ENCODE data around the gene SLC9A8.
"Not testable (repeated sequence)": the region's sequence is repeated elsewhere in the genome, so short reads cannot be mapped to it uniquely, and the experiment has no call there.

Gene SLC9A8

GRCh38 chr20:49775229-49775693 is 37.4 kb upstream of the SLC9A8 start:
- TF ChIP-seq CTCF (conservative IDR thresholded peaks at IDR 0.05; ENCODE audit: low read depth, low read length) = no peak
- Histone ChIP-seq H3K9ac (no peak overlapping the region), H3K4me1 (ENCODE audit: low read depth, poor library complexity, severe bottlenecking) (peaks cover 35% of the 10 kb centered on the region), H3K4me2 (no peak overlapping the region), H3K36me3 (ENCODE audit: insufficient read depth) (no peaks in the 10 kb centered on the region), H3K27ac (no peak overlapping the region), H2AFZ (ENCODE audit: low read depth) (no peak overlapping the region), H3K27me3 (ENCODE audit: insufficient read depth, low read depth) (peaks cover 9% of the 10 kb centered on the region), H3K79me2 (ENCODE audit: insufficient read depth, low read depth) (no peaks in the 10 kb centered on the region), H4K20me1 (ENCODE audit: insufficient read depth) (no peaks in the 10 kb centered on the region), H3K4me3 (IDR thresholded peaks at IDR 0.05; ENCODE audit: insufficient read depth, low read depth, low read length) (no peak overlapping the region)

GRCh38 chr20:49779972-49780371 is 32.7 kb upstream of the SLC9A8 start:
- H3K79me2 ChIP-seq (ENCODE audit: insufficient read depth, low read depth) = no peaks in the 10 kb centered on the region
- H3K4me1 ChIP-seq (ENCODE audit: low read depth, poor library complexity, severe bottlenecking) = peaks cover 26% of the 10 kb centered on the region
- H4K20me1 ChIP-seq (ENCODE audit: insufficient read depth) = no peaks in the 10 kb centered on the region
- H3K36me3 ChIP-seq (ENCODE audit: insufficient read depth) = no peaks in the 10 kb centered on the region
- H3K27me3 ChIP-seq (ENCODE audit: insufficient read depth, low read depth) = no peaks in the 10 kb centered on the region
- no peak for TF ChIP-seq CTCF (conservative IDR thresholded peaks at IDR 0.05; ENCODE audit: low read depth, low read length)
- H3K27ac ChIP-seq = no peak overlapping the region
- H3K9ac ChIP-seq = no peak overlapping the region
- no peak overlapping the region for H2AFZ ChIP-seq (ENCODE audit: low read depth)
- H3K4me3 ChIP-seq (IDR thresholded peaks at IDR 0.05; ENCODE audit: insufficient read depth, low read depth, low read length) = no peak overlapping the region
- no peak overlapping the region for H3K4me2 ChIP-seq

- H4K20me1 ChIP-seq (ENCODE audit: insufficient read depth) = no peaks in the 10 kb centered on the region
These were observed 31.0 kb upstream of the SLC9A8 start for GRCh38 chr20:49781676-49782075.

GRCh38 chr20:49782439-49782838 is 30.2 kb upstream of the SLC9A8 start:
- not testable (repeated sequence) for H3K27me3 ChIP-seq (ENCODE audit: insufficient read depth, low read depth); H3K9ac ChIP-seq; H3K27ac ChIP-seq; H3K79me2 ChIP-seq (ENCODE audit: insufficient read depth, low read depth); H2AFZ ChIP-seq (ENCODE audit: low read depth); H3K4me3 ChIP-seq (IDR thresholded peaks at IDR 0.05; ENCODE audit: insufficient read depth, low read depth, low read length); H3K4me2 ChIP-seq; H4K20me1 ChIP-seq (ENCODE audit: insufficient read depth); H3K36me3 ChIP-seq (ENCODE audit: insufficient read depth)
- peaks cover 35% of the 10 kb centered on the region for H3K4me1 ChIP-seq (ENCODE audit: low read depth, poor library complexity, severe bottlenecking)

More at GRCh38 chr20:49781676-49782075, 31.0 kb upstream of the SLC9A8 start:
- Histone ChIP-seq H3K27ac (no peak overlapping the region), H3K4me1 (ENCODE audit: low read depth, poor library complexity, severe bottlenecking) (peaks cover 30% of the 10 kb centered on the region), H3K9ac (no peak overlapping the region), H3K4me3 (IDR thresholded peaks at IDR 0.05; ENCODE audit: insufficient read depth, low read depth, low read length) (no peak overlapping the region), H2AFZ (ENCODE audit: low read depth) (no peak overlapping the region), H3K36me3 (ENCODE audit: insufficient read depth) (no peaks in the 10 kb centered on the region), H3K4me2 (no peak overlapping the region), H3K27me3 (ENCODE audit: insufficient read depth, low read depth) (no peaks in the 10 kb centered on the region), H3K79me2 (ENCODE audit: insufficient read depth, low read depth) (no peaks in the 10 kb centered on the region)
- no peak for TF ChIP-seq CTCF (conservative IDR thresholded peaks at IDR 0.05; ENCODE audit: low read depth, low read length)

GRCh38 chr20:49783021-49783995 is 29.3 kb upstream of the SLC9A8 start:
- H3K27me3 ChIP-seq (ENCODE audit: insufficient read depth, low read depth); H3K4me2 ChIP-seq; H3K4me3 ChIP-seq (IDR thresholded peaks at IDR 0.05; ENCODE audit: insufficient read depth, low read depth, low read length); H3K9ac ChIP-seq; H2AFZ ChIP-seq (ENCODE audit: low read depth); H3K27ac ChIP-seq; H4K20me1 ChIP-seq (ENCODE audit: insufficient read depth); H3K79me2 ChIP-seq (ENCODE audit: insufficient read depth, low read depth); H3K36me3 ChIP-seq (ENCODE audit: insufficient read depth): not testable (repeated sequence)
- peaks cover 37% of the 10 kb centered on the region for H3K4me1 ChIP-seq (ENCODE audit: low read depth, poor library complexity, severe bottlenecking)
